ENCODE data around the gene DUSP14. TPM values are rescaled to one million over a fixed set of nuclear protein-coding genes. Genes with fewer than 3 reads are reported as not detected.

DUSP14 gene
- polyA plus RNA-seq, 1 experiment, result 76.7 TPM

DNA sequence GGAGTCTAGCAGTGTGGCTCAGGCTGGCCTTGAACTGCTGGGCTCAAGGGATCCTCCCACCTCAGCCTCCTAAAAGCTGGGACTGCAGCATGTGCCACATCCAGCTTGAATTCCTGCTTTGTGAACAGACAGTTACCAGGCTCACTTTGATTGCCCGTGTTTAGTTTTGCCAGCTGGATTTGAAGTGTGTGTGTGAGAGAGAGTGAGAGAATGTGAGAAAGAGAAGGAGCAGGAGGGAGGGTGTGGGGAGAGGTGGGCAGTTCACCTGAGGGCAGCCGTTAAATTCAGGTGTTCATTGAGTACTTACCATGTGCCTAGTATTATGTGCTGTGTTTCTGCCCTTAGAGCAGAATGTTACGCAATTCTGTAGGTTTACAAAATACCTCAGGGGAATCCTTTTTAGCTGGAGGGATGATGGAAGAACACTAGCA lies 4.7 kb downstream of the DUSP14 start:
- Histone ChIP-seq H3K27ac (ENCODE audit: low read depth, low read length) (peak overlapping the region; percentile 83), H3K9me3 (ENCODE audit: control insufficient read depth, insufficient read depth, low read length) (no peaks in the 10 kb centered on the region; the same call in 1 of the 2 replicates), H3K4me3 (ENCODE audit: low read depth, low read length) (no peak overlapping the region), H3K27me3 (ENCODE audit: control insufficient read depth, insufficient read depth, low read length) (no peaks in the 10 kb centered on the region)
- ChIA-PET CTCF (interaction anchor here (1.0 kb wide), 1 partner anchor 12 kb away, joined by 8 read pairs; no protein-coding TSS in a partner anchor), POLR2A (interaction anchor here (0.6 to 0.7 kb wide), 3 partner anchors 11 to 322 kb away, joined by 3 to 10 read pairs (median 4); no protein-coding TSS in a partner anchor)
- DNase-seq (ENCODE audit: low read depth, low spot score), result no peak
- TF ChIP-seq, protein P1, sequence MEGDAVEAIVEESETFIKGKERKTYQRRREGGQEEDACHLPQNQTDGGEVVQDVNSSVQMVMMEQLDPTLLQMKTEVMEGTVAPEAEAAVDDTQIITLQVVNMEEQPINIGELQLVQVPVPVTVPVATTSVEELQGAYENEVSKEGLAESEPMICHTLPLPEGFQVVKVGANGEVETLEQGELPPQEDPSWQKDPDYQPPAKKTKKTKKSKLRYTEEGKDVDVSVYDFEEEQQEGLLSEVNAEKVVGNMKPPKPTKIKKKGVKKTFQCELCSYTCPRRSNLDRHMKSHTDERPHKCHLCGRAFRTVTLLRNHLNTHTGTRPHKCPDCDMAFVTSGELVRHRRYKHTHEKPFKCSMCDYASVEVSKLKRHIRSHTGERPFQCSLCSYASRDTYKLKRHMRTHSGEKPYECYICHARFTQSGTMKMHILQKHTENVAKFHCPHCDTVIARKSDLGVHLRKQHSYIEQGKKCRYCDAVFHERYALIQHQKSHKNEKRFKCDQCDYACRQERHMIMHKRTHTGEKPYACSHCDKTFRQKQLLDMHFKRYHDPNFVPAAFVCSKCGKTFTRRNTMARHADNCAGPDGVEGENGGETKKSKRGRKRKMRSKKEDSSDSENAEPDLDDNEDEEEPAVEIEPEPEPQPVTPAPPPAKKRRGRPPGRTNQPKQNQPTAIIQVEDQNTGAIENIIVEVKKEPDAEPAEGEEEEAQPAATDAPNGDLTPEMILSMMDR (IDR thresholded peaks at IDR 0.05; ENCODE audit: low read depth, low read length), result no peak

DNA sequence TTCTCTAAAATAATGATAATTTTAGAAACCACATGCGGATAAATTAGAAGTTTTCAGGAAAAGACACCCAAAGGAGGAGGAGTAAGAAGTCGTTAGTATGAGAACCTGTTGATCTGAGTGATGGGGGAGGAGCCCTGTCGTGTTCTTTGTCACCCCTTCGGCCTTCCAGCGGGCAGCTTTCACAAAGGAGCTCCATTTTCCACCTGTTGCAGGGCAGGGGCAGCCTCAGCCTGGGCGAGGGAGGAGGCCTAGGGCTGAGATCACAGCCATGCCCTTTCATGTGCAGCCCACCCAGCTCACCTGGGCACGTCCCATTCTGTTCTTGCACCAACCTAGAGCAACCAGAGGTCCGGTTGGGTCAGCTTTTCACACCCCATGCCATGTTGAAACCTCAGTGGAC lies 5.3 kb downstream of the DUSP14 start:
- Histone ChIP-seq H3K9me3 (ENCODE audit: control insufficient read depth, insufficient read depth, low read length) (no peaks in the 10 kb centered on the region; the same call in 1 of the 2 replicates), H3K27me3 (ENCODE audit: control insufficient read depth, insufficient read depth, low read length) (no peaks in the 10 kb centered on the region), H3K4me3 (ENCODE audit: low read depth, low read length) (no peak overlapping the region), H3K27ac (ENCODE audit: low read depth, low read length) (no peak overlapping the region)
- no peak for DNase-seq (ENCODE audit: low read depth, low spot score)
- POLR2A ChIA-PET, result interaction anchor here (0.7 kb wide), 1 partner anchor 12 kb away, joined by 4 read pairs; no protein-coding TSS in a partner anchor
- CTCF ChIA-PET, result interaction anchor here (1.0 kb wide), 1 partner anchor 11 kb away, joined by 8 read pairs; no protein-coding TSS in a partner anchor
- TF ChIP-seq, protein P1 (IDR thresholded peaks at IDR 0.05; ENCODE audit: low read depth, low read length), result no peak

DNA sequence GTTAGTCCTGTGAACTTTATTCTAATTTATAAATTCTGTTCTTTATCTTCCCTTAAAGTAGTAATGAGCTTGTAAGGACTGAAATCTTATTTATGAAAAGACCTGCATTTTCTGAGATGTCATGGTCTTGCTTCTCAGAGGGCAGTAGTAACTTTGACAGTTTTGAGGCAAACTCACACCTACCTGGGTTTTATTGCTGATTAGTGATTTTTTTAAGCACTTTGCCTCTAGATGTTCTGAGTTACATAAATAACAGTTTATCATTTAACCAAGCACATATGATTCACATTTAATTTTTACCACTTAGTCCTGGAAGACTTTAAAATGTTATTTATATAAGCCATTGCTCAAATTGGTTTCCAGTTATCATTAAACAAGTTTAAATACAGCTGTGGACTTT lies 10.7 kb downstream of the DUSP14 start:
- TF ChIP-seq, protein P1 (IDR thresholded peaks at IDR 0.05; ENCODE audit: low read depth, low read length), result no peak
- Histone ChIP-seq H3K9me3 (ENCODE audit: control insufficient read depth, insufficient read depth, low read length) (no peaks in the 10 kb centered on the region), H3K27ac (ENCODE audit: low read depth, low read length) (no peak overlapping the region), H3K27me3 (ENCODE audit: control insufficient read depth, insufficient read depth, low read length) (no peaks in the 10 kb centered on the region), H3K4me3 (ENCODE audit: low read depth, low read length) (no peak overlapping the region)
- CTCF ChIA-PET, result interaction anchor here (0.6 kb wide), 1 partner anchor 127 kb away, joined by 3 read pairs; no protein-coding TSS in a partner anchor
- POLR2A ChIA-PET, result no interaction called here
- DNase-seq (ENCODE audit: low read depth, low spot score), result no peak

DNA sequence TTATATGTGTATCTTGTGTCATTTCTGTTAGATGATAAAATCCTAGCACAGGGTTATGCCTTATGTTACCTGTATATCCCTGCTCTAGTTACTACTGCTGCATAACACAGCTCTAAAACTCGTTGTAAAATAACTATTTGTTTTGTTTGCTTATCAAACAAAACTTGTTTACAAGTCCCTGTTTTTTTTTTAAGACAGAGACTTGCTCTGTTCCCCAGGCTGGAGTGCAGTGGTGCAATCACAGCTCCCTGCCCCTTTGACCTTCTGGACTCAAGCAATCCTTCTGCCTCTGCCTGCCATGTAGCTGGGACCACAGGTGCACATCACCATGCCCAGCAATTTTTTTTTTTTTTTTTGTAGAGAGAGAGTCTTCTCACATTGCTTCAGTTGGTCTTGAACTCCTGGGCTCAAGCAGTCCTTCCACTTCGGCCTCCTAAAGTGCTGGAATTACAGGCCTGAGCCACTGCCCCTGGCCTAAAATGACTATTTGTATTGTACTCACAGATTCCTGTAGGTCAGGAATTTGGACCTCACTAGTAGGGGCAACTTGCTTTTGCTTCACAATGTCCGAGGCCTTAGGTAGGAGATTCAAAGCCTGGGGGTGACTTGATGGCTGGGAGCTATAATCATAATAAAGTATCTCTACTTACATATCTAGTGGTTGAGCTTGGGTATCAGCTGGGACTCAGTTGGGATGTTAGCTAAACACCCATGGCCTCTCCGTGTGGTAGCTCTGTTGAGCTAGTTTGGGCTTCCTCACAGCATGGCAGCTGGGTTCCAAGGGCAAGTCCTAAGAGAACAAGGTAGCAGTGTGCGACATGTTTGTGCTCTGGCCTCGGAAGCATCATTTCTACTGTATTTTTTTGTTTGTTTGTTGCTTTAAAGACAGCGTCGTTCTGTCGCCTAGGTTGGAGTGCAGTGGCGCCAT lies 12.6 kb downstream of the DUSP14 start:
- ChIA-PET POLR2A (no interaction called here), CTCF (interaction anchor here (1.1 kb wide), 1 partner anchor 11 kb away, joined by 4 read pairs; no protein-coding TSS in a partner anchor)
- Histone ChIP-seq H3K9me3 (ENCODE audit: control insufficient read depth, insufficient read depth, low read length) (no peaks in the 10 kb centered on the region), H3K27ac (ENCODE audit: low read depth, low read length) (peak overlapping the region; percentile 11), H3K27me3 (ENCODE audit: control insufficient read depth, insufficient read depth, low read length) (no peaks in the 10 kb centered on the region), H3K4me3 (ENCODE audit: low read depth, low read length) (no peak overlapping the region)
- TF ChIP-seq, protein P1 (IDR thresholded peaks at IDR 0.05; ENCODE audit: low read depth, low read length), result no peak
- no peak for DNase-seq (ENCODE audit: low read depth, low spot score)

DNA sequence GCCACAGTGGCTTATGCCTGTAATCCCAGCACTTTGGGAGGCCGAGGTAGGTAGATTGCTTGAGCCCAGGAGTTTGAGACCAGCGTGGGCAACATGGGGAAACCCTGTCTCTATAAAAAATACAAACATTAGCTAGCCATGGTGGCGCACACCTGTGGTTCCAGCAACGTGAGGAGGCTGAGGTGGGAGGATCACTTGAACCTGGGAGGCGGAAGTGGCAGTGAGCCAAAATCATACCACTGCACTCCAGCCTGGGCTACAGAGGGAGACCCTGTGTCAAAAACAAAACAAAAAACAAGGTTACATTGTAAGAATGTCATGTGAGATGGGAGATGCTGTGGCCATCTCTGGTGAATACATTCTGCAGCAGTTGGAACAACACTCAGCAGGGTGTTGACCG lies 13.5 kb downstream of the DUSP14 start:
- TF ChIP-seq, protein P1 (IDR thresholded peaks at IDR 0.05; ENCODE audit: low read depth, low read length), result no peak
- no peaks in the 10 kb centered on the region for H3K27me3 ChIP-seq (ENCODE audit: control insufficient read depth, insufficient read depth, low read length)
- H3K9me3 ChIP-seq (ENCODE audit: control insufficient read depth, insufficient read depth, low read length), result no peaks in the 10 kb centered on the region
- ChIA-PET CTCF (no interaction called here), POLR2A (no interaction called here)
- no peak overlapping the region for H3K4me3 ChIP-seq (ENCODE audit: low read depth, low read length)
- no peak for DNase-seq (ENCODE audit: low read depth, low spot score)
- no peak overlapping the region for H3K27ac ChIP-seq (ENCODE audit: low read depth, low read length)

Data from AG04450 (cell line).